ENCODE measurements around the gene ZNF281.

The ZNF281 gene

GRCh38 chr1:200384818-200385390, 24.9 kb downstream of the ZNF281 start:
- no peak for DNase-seq (ENCODE audit: low read depth)
- H3K4me3 ChIP-seq (ENCODE audit: low read depth, low read length): no peak overlapping the region
- in situ Hi-C loops (cut with HindIII; ENCODE audit: low sequenced_read_pairs): no loop called here
- no peak for TF ChIP-seq CTCF (IDR thresholded peaks at IDR 0.05; ENCODE audit: low read depth, low read length, missing control alignments)

GRCh38 chr1:200381256-200381984, 28.4 kb downstream of the ZNF281 start:
- no peak for TF ChIP-seq CTCF (IDR thresholded peaks at IDR 0.05; ENCODE audit: low read depth, low read length, missing control alignments)
- in situ Hi-C loops (cut with HindIII; ENCODE audit: low sequenced_read_pairs): no loop called here
- no peak overlapping the region for H3K4me3 ChIP-seq (ENCODE audit: low read depth, low read length)
- DNase-seq (ENCODE audit: low read depth): no peak

- DNase-seq (ENCODE audit: low read depth): no peak
- no peak for TF ChIP-seq CTCF (IDR thresholded peaks at IDR 0.05; ENCODE audit: low read depth, low read length, missing control alignments)
- H3K4me3 ChIP-seq (ENCODE audit: low read depth, low read length): no peak overlapping the region
- in situ Hi-C loops (cut with HindIII; ENCODE audit: low sequenced_read_pairs): no loop called here
Measured at GRCh38 chr1:200380589-200381021, 29.2 kb downstream of the ZNF281 start.

GRCh38 chr1:200379940-200380588, 29.8 kb downstream of the ZNF281 start:
- H3K4me3 ChIP-seq (ENCODE audit: low read depth, low read length): no peak overlapping the region
- in situ Hi-C loops (cut with HindIII; ENCODE audit: low sequenced_read_pairs): no loop called here

GRCh38 chr1:200379432-200379757, 30.4 kb downstream of the ZNF281 start:
- no peak for TF ChIP-seq CTCF (IDR thresholded peaks at IDR 0.05; ENCODE audit: low read depth, low read length, missing control alignments)
- peak; percentile 71 for DNase-seq (ENCODE audit: low read depth)
- no peak overlapping the region for H3K4me3 ChIP-seq (ENCODE audit: low read depth, low read length)
- in situ Hi-C loops (cut with HindIII; ENCODE audit: low sequenced_read_pairs): no loop called here

More at GRCh38 chr1:200379940-200380588, 29.8 kb downstream of the ZNF281 start:
- TF ChIP-seq CTCF (IDR thresholded peaks at IDR 0.05; ENCODE audit: low read depth, low read length, missing control alignments): no peak
- no peak for DNase-seq (ENCODE audit: low read depth)

GRCh38 chr1:200378096-200378495, 31.7 kb downstream of the ZNF281 start:
- H3K4me3 ChIP-seq (ENCODE audit: low read depth, low read length): no peak overlapping the region
- in situ Hi-C loops (cut with HindIII; ENCODE audit: low sequenced_read_pairs): no loop called here
- TF ChIP-seq CTCF (IDR thresholded peaks at IDR 0.05; ENCODE audit: low read depth, low read length, missing control alignments): no peak
- no peak for DNase-seq (ENCODE audit: low read depth)
